ENCODE data around the gene USP16. TPM values are rescaled to one million over a fixed set of nuclear protein-coding genes. Genes with fewer than 3 reads are reported as not detected.

USP16 gene
- total RNA-seq, 1 donor from 2014 or later, result 33.4 TPM

- Histone ChIP-seq H3K27me3 (ENCODE audit: low read depth) (no peaks in the 10 kb centered on the region), H3K27ac (no peak overlapping the region), H3K9me3 (no peaks in the 10 kb centered on the region), H3K4me1 (peaks cover 8% of the 10 kb centered on the region), H3K4me3 (no peak overlapping the region), H3K36me3 (no peaks in the 10 kb centered on the region)
- intact Hi-C loops (cut with DNase I), result no loop called here
- no peak for ATAC-seq
- TF ChIP-seq CTCF (IDR thresholded peaks at IDR 0.05), result no peak
- DNase-seq, result no peak
Observed at GRCh38 chr21:29085106-29085752, 60.8 kb downstream of the USP16 start.

DNA sequence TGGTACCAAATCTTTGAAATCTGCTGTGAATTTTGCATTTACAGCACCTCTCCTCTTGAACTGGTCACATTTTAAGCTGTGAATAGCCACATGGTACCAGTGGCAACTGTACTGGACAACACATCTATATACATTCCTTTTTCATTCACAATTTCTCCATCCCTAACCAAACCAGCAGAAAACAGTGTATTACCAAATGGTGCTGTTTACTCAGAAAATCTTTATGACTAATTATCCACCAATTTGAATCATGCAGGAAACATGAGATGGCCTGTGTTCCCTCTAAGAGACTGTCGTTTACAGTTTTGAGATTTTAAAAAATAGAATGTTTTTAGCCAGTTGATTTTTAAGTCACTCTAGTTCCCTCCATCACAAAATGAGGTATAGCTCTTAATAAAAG is 66.6 kb downstream of the USP16 start:
- intact Hi-C loops (cut with DNase I), result loop anchor here (10.0 kb wide), 1 partner anchor 284 kb away; no protein-coding TSS in a partner anchor
- no peak for ATAC-seq
- DNase-seq, result no peak
- H3K36me3 ChIP-seq, result peaks cover 7% of the 10 kb centered on the region
- no peaks in the 10 kb centered on the region for H3K27me3 ChIP-seq (ENCODE audit: low read depth)
- no peak for TF ChIP-seq CTCF (IDR thresholded peaks at IDR 0.05)
- no peaks in the 10 kb centered on the region for H3K9me3 ChIP-seq
- H3K4me1 ChIP-seq, result no peaks in the 10 kb centered on the region
- H3K27ac ChIP-seq, result no peak overlapping the region
- no peak overlapping the region for H3K4me3 ChIP-seq

DNA sequence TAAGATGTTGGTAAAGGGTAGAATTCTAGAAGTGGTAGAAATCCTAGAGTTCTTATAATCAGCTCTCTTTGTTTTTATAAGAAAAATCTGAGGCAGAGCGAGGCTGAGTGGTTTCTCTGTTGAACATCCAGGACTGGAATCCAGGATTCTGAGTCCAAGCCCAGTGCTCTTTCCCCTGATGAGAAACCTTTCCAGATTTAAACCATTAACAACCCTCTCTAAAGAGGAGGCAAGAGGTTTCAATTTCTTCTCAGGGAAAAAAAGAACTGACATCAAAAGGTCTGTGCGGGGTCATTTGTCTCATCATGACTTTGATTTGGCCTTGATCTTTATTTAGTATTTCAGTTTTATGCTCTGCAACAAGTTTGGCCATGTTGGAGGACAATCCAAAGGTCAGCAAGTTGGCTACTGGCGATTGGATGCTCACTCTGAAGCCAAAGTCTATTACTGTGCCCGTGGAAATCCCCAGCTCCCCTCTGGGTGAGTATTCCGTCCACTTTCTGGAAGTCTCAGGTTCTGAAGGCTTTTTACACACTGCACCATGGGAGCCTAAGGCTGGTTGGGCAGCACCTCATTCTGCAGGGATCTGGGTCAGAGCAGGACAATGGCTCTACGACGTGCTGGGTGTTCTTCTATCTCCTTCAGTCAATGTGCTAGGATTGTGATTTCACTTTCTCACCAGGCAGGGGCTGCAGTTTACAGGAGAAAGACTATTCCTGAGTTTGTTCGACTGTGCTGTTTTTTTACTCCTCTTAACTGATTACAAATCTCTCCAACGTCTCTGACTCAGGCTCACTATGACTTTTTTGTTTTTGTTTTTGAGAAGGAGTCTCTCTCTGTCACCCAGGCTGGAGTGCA is 67.9 kb downstream of the USP16 start:
- Histone ChIP-seq H3K4me3 (no peak overlapping the region), H3K27ac (no peak overlapping the region), H3K36me3 (peaks cover 7% of the 10 kb centered on the region), H3K27me3 (ENCODE audit: low read depth) (no peaks in the 10 kb centered on the region), H3K9me3 (no peaks in the 10 kb centered on the region), H3K4me1 (no peaks in the 10 kb centered on the region)
- ATAC-seq, result no peak
- intact Hi-C loops (cut with DNase I), result loop anchor here (10.0 kb wide), 1 partner anchor 282 kb away; no protein-coding TSS in a partner anchor
- no peak for DNase-seq
- TF ChIP-seq CTCF (IDR thresholded peaks at IDR 0.05), result no peak

DNA sequence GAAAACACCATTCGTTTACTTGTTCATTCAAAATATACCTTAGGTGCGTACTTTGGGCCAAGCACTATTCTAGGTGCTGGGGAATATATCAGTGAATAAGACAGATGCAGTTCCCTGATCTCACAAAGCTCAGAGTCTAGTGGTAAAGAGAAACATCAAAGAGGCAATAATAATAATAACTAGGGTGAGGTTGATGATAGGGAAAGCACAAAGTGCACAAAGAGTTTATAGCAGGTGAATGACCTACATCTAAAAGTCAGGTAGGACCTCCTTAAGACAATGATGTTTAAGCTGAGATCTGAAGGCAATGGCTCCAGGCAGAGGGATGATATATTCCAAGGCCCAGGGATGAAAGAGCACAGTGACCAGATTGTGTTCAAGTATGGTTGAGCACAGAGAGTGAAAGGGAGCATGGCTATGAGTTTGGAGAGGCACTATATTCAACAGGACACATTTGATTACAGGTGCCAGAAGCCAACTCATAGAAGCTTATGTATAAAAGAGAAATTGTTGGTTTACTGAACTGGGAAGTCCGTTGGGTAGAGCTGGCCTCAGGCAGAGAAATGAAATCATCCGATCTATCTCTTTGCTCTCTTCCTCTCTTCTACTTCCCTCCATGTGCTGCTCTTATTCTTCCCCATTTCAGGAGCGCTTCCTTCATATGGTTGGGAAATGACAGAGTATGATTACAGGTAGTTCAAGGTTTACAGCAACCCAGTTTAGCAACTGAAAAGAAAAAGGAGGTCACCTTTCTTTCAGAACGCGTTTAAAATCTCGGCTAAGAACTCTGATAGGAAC is 71.9 kb downstream of the USP16 start:
- intact Hi-C loops (cut with DNase I), result loop anchor here (10.0 kb wide), 1 partner anchor 278 kb away; no protein-coding TSS in a partner anchor
- Histone ChIP-seq H3K27me3 (ENCODE audit: low read depth) (no peaks in the 10 kb centered on the region), H3K4me1 (no peaks in the 10 kb centered on the region), H3K4me3 (no peak overlapping the region), H3K27ac (no peak overlapping the region), H3K9me3 (no peaks in the 10 kb centered on the region), H3K36me3 (peaks cover 7% of the 10 kb centered on the region)
- peak in 1 of 2 donors; percentile 48 for ATAC-seq
- TF ChIP-seq CTCF (IDR thresholded peaks at IDR 0.05), result no peak
- DNase-seq, result no peak

GRCh38 chr21:29098156-29098555 is 73.7 kb downstream of the USP16 start:
- H3K9me3 ChIP-seq, result no peaks in the 10 kb centered on the region
- intact Hi-C loops (cut with DNase I), result loop anchor here (10.0 kb wide), 1 partner anchor 277 kb away; no protein-coding TSS in a partner anchor
- TF ChIP-seq CTCF (IDR thresholded peaks at IDR 0.05), result no peak
- no peak overlapping the region for H3K27ac ChIP-seq
- no peak for DNase-seq
- no peak overlapping the region for H3K4me3 ChIP-seq
- H3K4me1 ChIP-seq, result no peaks in the 10 kb centered on the region
- no peak for ATAC-seq
- H3K27me3 ChIP-seq (ENCODE audit: low read depth), result no peaks in the 10 kb centered on the region
- no peaks in the 10 kb centered on the region for H3K36me3 ChIP-seq
